Hepatocyte (in vitro differentiated cells): ENCODE results near the gene LDHB. TPM values are rescaled to one million over a fixed set of nuclear protein-coding genes. Genes with fewer than 3 reads are reported as not detected.
"Not testable (repeated sequence)": the region's sequence is repeated elsewhere in the genome, so short reads cannot be mapped to it uniquely, and the experiment has no call there.

Experiments
- DNase-seq: peaks from one replicate; pipeline ENCODE4 v3.0.0-alpha.2; 2016; ENCODE audit warnings: low spot score
- H2AFZ ChIP-seq: fragments of 200-600 bp; sonication (generic); 2 replicates; pipeline ENCODE4 v1.6.0; 2016; ENCODE audit warnings: antibody characterized with exemption, mild to moderate bottlenecking
- H3K27ac ChIP-seq: fragments of 200-600 bp; sonication (generic); 2 replicates; pipeline ENCODE4 v1.5.1; 2016; ENCODE audit warnings: mild to moderate bottlenecking
- H3K27me3 ChIP-seq: fragments of 200-600 bp; sonication (generic); 2 replicates; pipeline ENCODE4 v1.6.1; 2016
- H3K36me3 ChIP-seq: fragments of 200-600 bp; sonication (generic); replicated peaks from 2 replicates; pipeline ENCODE4 v1.5.1; 2016; ENCODE audit warnings: low read depth; ENCODE audit not compliant: insufficient read depth
- H3K4me1 ChIP-seq: fragments of 200-600 bp; sonication (generic); 2 replicates; pipeline ENCODE4 v1.5.1; 2016; ENCODE audit warnings: mild to moderate bottlenecking, moderate library complexity; ENCODE audit not compliant: insufficient read depth
- H3K4me2 ChIP-seq: fragments of 200-600 bp; sonication (generic); 2 replicates; pipeline ENCODE4 v1.6.0; 2016
- H3K4me3 ChIP-seq: fragments of 200-600 bp; sonication (generic); 2 replicates; pipeline ENCODE4 v1.5.1; 2016; ENCODE audit warnings: mild to moderate bottlenecking
- H3K79me2 ChIP-seq: fragments of 200-600 bp; sonication (generic); 2 replicates; pipeline ENCODE4 v1.6.0; 2017; ENCODE audit warnings: mild to moderate bottlenecking
- H3K9me2 ChIP-seq: fragments of 200-600 bp; sonication (generic); replicated peaks from 2 replicates; pipeline ENCODE4 v1.6.0; 2017; ENCODE audit warnings: mild to moderate bottlenecking; ENCODE audit not compliant: insufficient read depth
- H3K9me3 ChIP-seq: fragments of 200-600 bp; sonication (generic); 2 replicates; pipeline ENCODE4 v1.5.1; 2016; ENCODE audit warnings: low read depth, mild to moderate bottlenecking
- H4K20me1 ChIP-seq: fragments of 200-600 bp; sonication (generic); 2 replicates; pipeline ENCODE4 v1.6.0; 2016; ENCODE audit warnings: mild to moderate bottlenecking; ENCODE audit not compliant: insufficient read depth, poor library complexity, severe bottlenecking
- CTCF ChIP-seq: fragments of 200-600 bp; sonication (generic); IDR thresholded peaks from 2 replicates; pipeline ENCODE4 v1.5.1; 2016; ENCODE audit warnings: antibody characterized with exemption, mild to moderate bottlenecking; ENCODE audit not compliant: poor library complexity
- EZH2 ChIP-seq: fragments of 200-600 bp; sonication (generic); IDR thresholded peaks from 2 replicates; pipeline ENCODE4 v1.6.1; 2016; ENCODE audit warnings: antibody characterized with exemption, mild to moderate bottlenecking, borderline replicate concordance
- EZH2phosphoT487 ChIP-seq: fragments of 200-600 bp; sonication (generic); IDR thresholded peaks from one replicate; pipeline ENCODE4 v1.6.1; 2018; ENCODE audit warnings: antibody characterized with exemption, mild to moderate bottlenecking, low read depth, moderate library complexity; ENCODE audit not compliant: unreplicated experiment, severe bottlenecking
- WGBS: methylation state at CpG from one replicate; pipeline ENCODE4 v1.1.6; 2016; ENCODE audit warnings: low lambda C conversion rate; ENCODE audit errors: missing lambda C conversion rate; 5-methylcytosine and 5-hydroxymethylcytosine counted together
- polyA plus RNA-seq: library from polyadenylated mRNA; unstranded; fragments of >200 nt; fragmentation: Nextera tagmentation; extraction: Ambion mirVana; gene quantifications from 2 replicates; pipeline ENCODE4 v1.2.1, GENCODE V29; 2016
- total RNA-seq: library from RNA; depleted of rRNA; stranded (reverse); fragments of >200 nt; gene quantifications from 2 replicates; pipeline ENCODE4 v1.2.3, GENCODE V29; 2014

Gene LDHB
- total and polyA plus RNA-seq, 2 experiments from 2014 or later, result 641 to 669 TPM

- no peak overlapping the region for H2AFZ ChIP-seq
- H3K27me3 ChIP-seq, result no peaks in the 10 kb centered on the region
- no peaks in the 10 kb centered on the region for H3K79me2 ChIP-seq
- TF ChIP-seq CTCF (no peak), EZH2 (no peak), EZH2phosphoT487 (no peak)
- H3K36me3 ChIP-seq, result no peaks in the 10 kb centered on the region
- no peaks in the 10 kb centered on the region for H3K9me2 ChIP-seq
- no peak overlapping the region for H3K27ac ChIP-seq
- no peaks in the 10 kb centered on the region for H3K4me1 ChIP-seq
- no peaks in the 10 kb centered on the region for H4K20me1 ChIP-seq
- DNase-seq, result no peak
- no peaks in the 10 kb centered on the region for H3K9me3 ChIP-seq
- H3K4me2 ChIP-seq, result no peak overlapping the region
- H3K4me3 ChIP-seq, result no peak overlapping the region
- 74% methylated on average over 5 of the region's 5 CpGs for WGBS
Observed at GRCh38 chr12:21675096-21675495, 17.5 kb upstream of the LDHB start.

- not testable (repeated sequence) for H3K27ac ChIP-seq, H3K9me3 ChIP-seq, H3K36me3 ChIP-seq, H3K4me2 ChIP-seq, H3K4me3 ChIP-seq, H2AFZ ChIP-seq, H3K79me2 ChIP-seq, DNase-seq, H3K9me2 ChIP-seq, H4K20me1 ChIP-seq, H3K4me1 ChIP-seq, H3K27me3 ChIP-seq
- 98% methylated on average over 35 of the region's 39 CpGs for WGBS
Observed at GRCh38 chr12:21673830-21674552, 16.3 kb upstream of the LDHB start.

GRCh38 chr12:21672146-21672545 is 14.5 kb upstream of the LDHB start:
- no peak overlapping the region for H3K4me2 ChIP-seq
- TF ChIP-seq EZH2, result no peak
- no peak for DNase-seq
- no peaks in the 10 kb centered on the region for H3K9me3 ChIP-seq
- no peaks in the 10 kb centered on the region for H3K27me3 ChIP-seq
- no peaks in the 10 kb centered on the region for H3K79me2 ChIP-seq
- H4K20me1 ChIP-seq, result no peaks in the 10 kb centered on the region
- H3K9me2 ChIP-seq, result no peaks in the 10 kb centered on the region
- H3K4me1 ChIP-seq, result no peaks in the 10 kb centered on the region
- no peak overlapping the region for H3K27ac ChIP-seq
- H3K36me3 ChIP-seq, result no peaks in the 10 kb centered on the region
- no peak overlapping the region for H3K4me3 ChIP-seq
- H2AFZ ChIP-seq, result no peak overlapping the region
- WGBS, result 32% methylated on average over 1 of the region's 1 CpG

GRCh38 chr12:21666722-21667121 is 9.1 kb upstream of the LDHB start:
- Histone ChIP-seq H3K79me2 (no peaks in the 10 kb centered on the region), H2AFZ (no peak overlapping the region), H3K27me3 (no peaks in the 10 kb centered on the region), H4K20me1 (no peaks in the 10 kb centered on the region), H3K9me2 (no peaks in the 10 kb centered on the region), H3K27ac (no peak overlapping the region), H3K4me2 (peak overlapping the region; percentile 8), H3K9me3 (no peaks in the 10 kb centered on the region), H3K4me3 (no peak overlapping the region), H3K36me3 (no peaks in the 10 kb centered on the region), H3K4me1 (no peaks in the 10 kb centered on the region)
- no peak for DNase-seq
- TF ChIP-seq CTCF (no peak), EZH2phosphoT487 (no peak), EZH2 (no peak)
- 17% methylated on average over 4 of the region's 4 CpGs for WGBS
